ENCODE results near the gene SPOCK2. TPM values are rescaled to one million over a fixed set of nuclear protein-coding genes. Genes with fewer than 3 reads are reported as not detected.

SPOCK2 gene
- total and polyA plus RNA-seq, 2 of the 4 experiments (the other 2 are of a cell fraction) = 0.02 TPM; not detected in 1

DNA sequence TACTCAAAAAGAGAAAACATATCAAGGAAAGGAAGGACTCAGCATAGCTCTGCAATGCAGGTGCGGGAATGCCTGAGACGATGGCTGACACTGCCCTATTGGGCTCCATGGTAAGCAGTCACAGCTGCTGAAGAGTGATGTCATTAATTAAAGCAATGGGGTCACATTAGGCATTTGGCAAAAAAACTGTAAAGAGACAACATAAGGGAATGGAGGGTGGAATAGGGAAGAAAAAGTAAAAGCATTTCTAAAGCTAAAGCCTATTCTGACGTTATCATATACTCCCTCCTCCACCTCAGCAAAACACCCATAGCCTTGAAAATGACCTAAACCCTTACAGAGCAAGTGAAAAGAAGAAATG is 38.5 kb upstream of the SPOCK2 start:
- 100% methylated on average over 2 of the region's 3 CpGs; no CpG with 5 or more reads in 1 of the 2 experiments for WGBS, 2 experiments (ENCODE audit: extremely low coverage in 2 of 2, insufficient read length in 1 of 2)
- in situ Hi-C loops (cut with MboI; ENCODE audit: low sequenced_read_pairs) (loop anchor here (10.0 kb wide), 1 partner anchor 208 kb away; no protein-coding TSS in a partner anchor), intact Hi-C loops (cut with micrococcal nuclease) (loop anchor here (1.0 kb wide), 1 partner anchor 201 kb away; no protein-coding TSS in a partner anchor), dilution Hi-C loops (cut with HindIII; ENCODE audit: low sequenced_read_pairs, unreplicated experiment) (no loop called here)
- DNase-seq (no peak), ATAC-seq (ENCODE audit: low read depth) (no peak)
- Histone ChIP-seq H3K18ac (ENCODE audit: low read depth, low read length) (no peak overlapping the region), H3K4me2 (ENCODE audit: low read depth, low read length) (no peak overlapping the region), H4K5ac (ENCODE audit: low read depth, low read length) (no peak overlapping the region), H3K4ac (ENCODE audit: low read depth, low read length) (no peak overlapping the region), H3K14ac (replicated peaks; ENCODE audit: low read depth, low read length) (no peak overlapping the region), H3K4me3 (ENCODE audit: insufficient read depth, low read depth, low read length) (no peak overlapping the region), H3K23ac (ENCODE audit: low read depth, low read length) (no peak overlapping the region), H3K27ac (ENCODE audit: insufficient read depth, low read length) (no peak overlapping the region), H2AFZ (replicated peaks; ENCODE audit: low read length, poor library complexity) (no peak overlapping the region), H2BK20ac (ENCODE audit: low read depth, low read length) (no peak overlapping the region), H3K4me1 (ENCODE audit: control insufficient read depth, insufficient read depth, low read length) (peaks cover 1% of the 10 kb centered on the region; the same call in 1 of the 2 replicates), H2BK5ac (ENCODE audit: low read depth, low read length, poor library complexity, severe bottlenecking) (no peak overlapping the region), H3K56ac (ENCODE audit: extremely low read depth, insufficient read depth, low read length) (no peak overlapping the region), H3K9me3 (ENCODE audit: control insufficient read depth, insufficient read depth, low read length) (no peaks in the 10 kb centered on the region), H3K9me1 (ENCODE audit: insufficient read depth, low read length) (no peaks in the 10 kb centered on the region), H2AK5ac (ENCODE audit: low read depth, low read length) (no peak overlapping the region), H3K27me3 (ENCODE audit: control insufficient read depth, insufficient read depth, low read length) (no peaks in the 10 kb centered on the region), H3K79me1 (ENCODE audit: low read depth in 1 of 2, low read length in 2 of 2) (no peaks in the 10 kb centered on the region), H4K8ac (ENCODE audit: low read depth in 2 of 2, low read length in 2 of 2) (no peak overlapping the region), H2AK9ac (replicated peaks; ENCODE audit: low read depth, low read length, poor library complexity) (no peak overlapping the region), H3K36me3 (ENCODE audit: control insufficient read depth, insufficient read depth, low read length) (peaks cover 2% of the 10 kb centered on the region; the same call in 1 of the 2 replicates), H3K9ac (ENCODE audit: low read depth, low read length) (no peak overlapping the region), H2BK120ac (ENCODE audit: low read depth, low read length) (no peak overlapping the region), H2BK15ac (ENCODE audit: low read depth, low read length) (no peak overlapping the region), H4K20me1 (ENCODE audit: insufficient read depth, low read length) (no peaks in the 10 kb centered on the region), H4K91ac (ENCODE audit: insufficient read depth, low read depth, low read length) (no peak overlapping the region)
- POLR2A ChIA-PET (ENCODE audit: unreplicated experiment) = no interaction called here
- CTCF ChIA-PET = interaction anchor here (0.6 to 1.6 kb wide), 12 partner anchors 12 to 202 kb away, joined by 3 to 4 read pairs (median 4); partner anchors contain the start of genes ANAPC16 and ASCC1
- no TSS peak for BruUV-seq (replicated peaks)
- TF ChIP-seq RFX5 (IDR thresholded peaks at IDR 0.05; ENCODE audit: low read depth, low read length) (no peak), RAD21 (IDR thresholded peaks at IDR 0.05; ENCODE audit: low read length) (no peak), FOS (IDR thresholded peaks at IDR 0.05; ENCODE audit: low read depth, low read length) (no peak), CEBPB (IDR thresholded peaks at IDR 0.05; ENCODE audit: low read depth, low read length) (no peak), SMC3 (IDR thresholded peaks at IDR 0.05; ENCODE audit: low read depth, low read length) (no peak), NFE2L2 (IDR thresholded peaks at IDR 0.05; ENCODE audit: low read depth, low read length) (no peak), RCOR1 (IDR thresholded peaks at IDR 0.05; ENCODE audit: insufficient replicate concordance, low read length) (no peak), MAFK (IDR thresholded peaks at IDR 0.05; ENCODE audit: low read depth, low read length) (no peak), POLR2A (IDR thresholded peaks at IDR 0.05; ENCODE audit: low read depth, low read length) (no peak), MAZ (IDR thresholded peaks at IDR 0.05; ENCODE audit: borderline replicate concordance, low read depth, low read length) (no peak), CHD1 (IDR thresholded peaks at IDR 0.05; ENCODE audit: low read depth, low read length) (no peak), MXI1 (IDR thresholded peaks at IDR 0.05; ENCODE audit: borderline replicate concordance, low read depth, low read length) (no peak), BHLHE40 (IDR thresholded peaks at IDR 0.05; ENCODE audit: low read depth, low read length) (no peak)
- TF ChIP-seq, protein P1, sequence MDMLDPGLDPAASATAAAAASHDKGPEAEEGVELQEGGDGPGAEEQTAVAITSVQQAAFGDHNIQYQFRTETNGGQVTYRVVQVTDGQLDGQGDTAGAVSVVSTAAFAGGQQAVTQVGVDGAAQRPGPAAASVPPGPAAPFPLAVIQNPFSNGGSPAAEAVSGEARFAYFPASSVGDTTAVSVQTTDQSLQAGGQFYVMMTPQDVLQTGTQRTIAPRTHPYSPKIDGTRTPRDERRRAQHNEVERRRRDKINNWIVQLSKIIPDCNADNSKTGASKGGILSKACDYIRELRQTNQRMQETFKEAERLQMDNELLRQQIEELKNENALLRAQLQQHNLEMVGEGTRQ (IDR thresholded peaks at IDR 0.05; ENCODE audit: low read depth, low read length) = no peak
- TF ChIP-seq, protein P2, sequence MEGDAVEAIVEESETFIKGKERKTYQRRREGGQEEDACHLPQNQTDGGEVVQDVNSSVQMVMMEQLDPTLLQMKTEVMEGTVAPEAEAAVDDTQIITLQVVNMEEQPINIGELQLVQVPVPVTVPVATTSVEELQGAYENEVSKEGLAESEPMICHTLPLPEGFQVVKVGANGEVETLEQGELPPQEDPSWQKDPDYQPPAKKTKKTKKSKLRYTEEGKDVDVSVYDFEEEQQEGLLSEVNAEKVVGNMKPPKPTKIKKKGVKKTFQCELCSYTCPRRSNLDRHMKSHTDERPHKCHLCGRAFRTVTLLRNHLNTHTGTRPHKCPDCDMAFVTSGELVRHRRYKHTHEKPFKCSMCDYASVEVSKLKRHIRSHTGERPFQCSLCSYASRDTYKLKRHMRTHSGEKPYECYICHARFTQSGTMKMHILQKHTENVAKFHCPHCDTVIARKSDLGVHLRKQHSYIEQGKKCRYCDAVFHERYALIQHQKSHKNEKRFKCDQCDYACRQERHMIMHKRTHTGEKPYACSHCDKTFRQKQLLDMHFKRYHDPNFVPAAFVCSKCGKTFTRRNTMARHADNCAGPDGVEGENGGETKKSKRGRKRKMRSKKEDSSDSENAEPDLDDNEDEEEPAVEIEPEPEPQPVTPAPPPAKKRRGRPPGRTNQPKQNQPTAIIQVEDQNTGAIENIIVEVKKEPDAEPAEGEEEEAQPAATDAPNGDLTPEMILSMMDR (conservative IDR thresholded peaks at IDR 0.05; ENCODE audit: low read depth, low read length) = no peak
- TF ChIP-seq, protein P3, sequence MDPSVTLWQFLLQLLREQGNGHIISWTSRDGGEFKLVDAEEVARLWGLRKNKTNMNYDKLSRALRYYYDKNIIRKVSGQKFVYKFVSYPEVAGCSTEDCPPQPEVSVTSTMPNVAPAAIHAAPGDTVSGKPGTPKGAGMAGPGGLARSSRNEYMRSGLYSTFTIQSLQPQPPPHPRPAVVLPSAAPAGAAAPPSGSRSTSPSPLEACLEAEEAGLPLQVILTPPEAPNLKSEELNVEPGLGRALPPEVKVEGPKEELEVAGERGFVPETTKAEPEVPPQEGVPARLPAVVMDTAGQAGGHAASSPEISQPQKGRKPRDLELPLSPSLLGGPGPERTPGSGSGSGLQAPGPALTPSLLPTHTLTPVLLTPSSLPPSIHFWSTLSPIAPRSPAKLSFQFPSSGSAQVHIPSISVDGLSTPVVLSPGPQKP (IDR thresholded peaks at IDR 0.05; ENCODE audit: borderline replicate concordance, low read depth, low read length) = no peak
